ENCODE results near the gene GPR3. TPM values are rescaled to one million over a fixed set of nuclear protein-coding genes. Genes with fewer than 3 reads are reported as not detected.

GPR3 gene
- total RNA-seq, 4 donors from 2014 or later, result 0.51 to 0.66 TPM; not detected in 2

- no peak for TF ChIP-seq CTCF (IDR thresholded peaks at IDR 0.05; ENCODE audit: low read depth)
These were observed 43.3 kb upstream of the GPR3 start for GRCh38 chr1:27348861-27349783.

- no peak for TF ChIP-seq CTCF (IDR thresholded peaks at IDR 0.05; ENCODE audit: low read depth)
These were observed 42.4 kb upstream of the GPR3 start for GRCh38 chr1:27349784-27350662.

- no peak for TF ChIP-seq CTCF (IDR thresholded peaks at IDR 0.05; ENCODE audit: low read depth)
These were observed 41.5 kb upstream of the GPR3 start for GRCh38 chr1:27350663-27351540.

- TF ChIP-seq CTCF (IDR thresholded peaks at IDR 0.05; ENCODE audit: low read depth), result no peak
These were observed 40.8 kb upstream of the GPR3 start for GRCh38 chr1:27351541-27352107.

GRCh38 chr1:27353166-27353565, 39.3 kb upstream of the GPR3 start:
- no peak for TF ChIP-seq CTCF (IDR thresholded peaks at IDR 0.05; ENCODE audit: low read depth)

GRCh38 chr1:27353629-27354028, 38.8 kb upstream of the GPR3 start:
- no peak for TF ChIP-seq CTCF (IDR thresholded peaks at IDR 0.05; ENCODE audit: low read depth)
